Measurements from ENCODE around the gene CUX1.

DNA sequence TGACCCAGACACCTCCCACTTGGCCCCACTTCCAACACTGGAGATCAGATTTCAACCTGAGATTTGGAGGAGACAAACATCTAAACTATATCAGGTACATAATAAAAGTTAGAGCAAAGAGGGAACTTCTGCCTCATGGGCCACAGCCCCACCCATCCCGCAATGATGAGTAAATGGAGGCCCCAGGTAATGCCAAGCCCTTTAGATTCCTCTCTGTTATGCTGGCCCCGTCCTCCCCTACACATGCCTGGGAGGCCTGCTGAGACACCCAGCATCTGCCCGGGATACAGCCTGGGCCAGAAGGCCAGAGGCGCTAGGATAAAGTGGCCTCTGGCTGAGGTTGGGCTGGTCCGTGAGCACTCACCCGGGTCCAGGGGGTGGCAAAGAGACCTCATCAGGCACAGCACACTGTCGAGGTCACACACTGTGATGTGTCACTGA is 283.7 kb downstream of the CUX1 start:
- TF ChIP-seq POLR2A (IDR thresholded peaks at IDR 0.05): no peak
- TF ChIP-seq CTCF (IDR thresholded peaks at IDR 0.05): no peak

Measured in lower leg skin (tissue), 3 donors.